Effector memory CD4-positive, alpha-beta T cell (primary cell): Measurements from ENCODE around the gene DIS3L2.
"Not testable (repeated sequence)": the region's sequence is repeated elsewhere in the genome, so short reads cannot be mapped to it uniquely, and the experiment has no call there.

Experiments used
- DNase-seq, 3 donors: peaks; one replicate each; pipeline ENCODE4 v3.0.0-alpha.2; 2020
- H3K27ac ChIP-seq: 2 replicates; pipeline ENCODE4 v1.7.0; 2013; ENCODE audit warnings: mild to moderate bottlenecking, low read length, moderate library complexity; ENCODE audit not compliant: insufficient read depth, poor library complexity, severe bottlenecking
- H3K27me3 ChIP-seq: replicated peaks from 2 replicates; pipeline ENCODE4 v1.7.0; 2013; ENCODE audit warnings: mild to moderate bottlenecking, low read length; ENCODE audit not compliant: insufficient read depth, control insufficient read depth, poor library complexity, severe bottlenecking
- H3K36me3 ChIP-seq: 2 replicates; pipeline ENCODE4 v1.7.0; 2013; ENCODE audit warnings: mild to moderate bottlenecking, low read length, moderate library complexity; ENCODE audit not compliant: control insufficient read depth, insufficient read depth
- H3K4me1 ChIP-seq: 2 replicates; pipeline ENCODE4 v1.7.0; 2013; ENCODE audit warnings: low read length, mild to moderate bottlenecking; ENCODE audit not compliant: control insufficient read depth, insufficient read depth, poor library complexity, severe bottlenecking
- H3K4me3 ChIP-seq: 2 replicates; pipeline ENCODE4 v1.7.0; 2013; ENCODE audit warnings: low read length, low read depth, mild to moderate bottlenecking; ENCODE audit not compliant: insufficient read depth, poor library complexity, severe bottlenecking
- H3K9me3 ChIP-seq: 2 replicates; pipeline ENCODE4 v1.7.0; 2013; ENCODE audit warnings: mild to moderate bottlenecking, low read length, moderate library complexity; ENCODE audit not compliant: control insufficient read depth

Gene DIS3L2

GRCh38 chr2:232377841-232378734 is 416.6 kb downstream of the DIS3L2 start:
- Histone ChIP-seq H3K9me3 (no peaks in the 10 kb centered on the region), H3K4me3 (no peak overlapping the region), H3K27ac (no peak overlapping the region), H3K4me1 (no peaks in the 10 kb centered on the region), H3K27me3 (peaks cover 2% of the 10 kb centered on the region), H3K36me3 (no peaks in the 10 kb centered on the region)
- DNase-seq, result no peak

- not testable (repeated sequence) for H3K4me1 ChIP-seq, DNase-seq, H3K27ac ChIP-seq, H3K9me3 ChIP-seq, H3K4me3 ChIP-seq, H3K36me3 ChIP-seq, H3K27me3 ChIP-seq
These were observed 417.2 kb downstream of the DIS3L2 start, which contains the start of gene ALPP for GRCh38 chr2:232378735-232379151. ALPP (plus strand) TSS chr2:232378751; CDS start chr2:232378803, 52 bp downstream.

DNA sequence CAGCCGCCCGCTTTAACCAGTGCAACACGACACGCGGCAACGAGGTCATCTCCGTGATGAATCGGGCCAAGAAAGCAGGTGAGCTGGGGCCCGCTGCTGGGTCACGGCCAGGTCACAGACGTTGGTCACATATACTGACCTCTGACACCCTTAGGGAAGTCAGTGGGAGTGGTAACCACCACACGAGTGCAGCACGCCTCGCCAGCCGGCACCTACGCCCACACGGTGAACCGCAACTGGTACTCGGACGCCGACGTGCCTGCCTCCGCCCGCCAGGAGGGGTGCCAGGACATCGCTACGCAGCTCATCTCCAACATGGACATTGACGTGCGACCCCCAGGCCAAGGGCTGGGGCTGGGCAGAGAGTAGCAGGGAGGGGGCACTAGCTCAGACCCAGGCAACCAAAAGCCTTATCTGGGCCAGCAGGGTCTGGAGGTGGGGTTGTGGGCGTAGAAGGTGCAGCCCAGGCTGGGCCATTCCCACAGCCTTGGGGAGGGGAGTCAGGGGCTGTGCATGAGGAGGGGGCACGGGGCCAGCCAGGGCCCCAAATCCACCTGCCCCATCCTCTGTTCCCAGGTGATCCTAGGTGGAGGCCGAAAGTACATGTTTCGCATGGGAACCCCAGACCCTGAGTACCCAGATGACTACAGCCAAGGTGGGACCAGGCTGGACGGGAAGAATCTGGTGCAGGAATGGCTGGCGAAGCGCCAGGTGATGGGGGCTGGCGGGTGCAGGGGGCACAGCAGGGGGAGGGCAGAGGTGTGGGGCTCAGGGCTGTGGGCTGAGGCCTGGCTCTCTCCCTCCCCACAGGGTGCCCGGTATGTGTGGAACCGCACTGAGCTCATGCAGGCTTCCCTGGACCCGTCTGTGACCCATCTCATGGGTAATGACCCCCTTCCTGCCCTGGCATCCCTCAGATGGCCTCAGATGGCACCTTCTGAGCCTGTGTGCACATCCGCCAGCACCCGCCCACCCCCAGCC is 418.4 kb downstream of the DIS3L2 start:
- H3K36me3 ChIP-seq, H3K27ac ChIP-seq, H3K27me3 ChIP-seq, H3K9me3 ChIP-seq, H3K4me3 ChIP-seq, H3K4me1 ChIP-seq, DNase-seq: not testable (repeated sequence)

- not testable (repeated sequence) for H3K4me3 ChIP-seq, H3K27me3 ChIP-seq, DNase-seq, H3K9me3 ChIP-seq, H3K36me3 ChIP-seq, H3K27ac ChIP-seq, H3K4me1 ChIP-seq
These were observed 419.9 kb downstream of the DIS3L2 start for GRCh38 chr2:232381204-232382031.

- H3K27ac ChIP-seq, result no peak overlapping the region
- DNase-seq, result no peak
- H3K36me3 ChIP-seq, result no peaks in the 10 kb centered on the region
- H3K4me1 ChIP-seq, result no peaks in the 10 kb centered on the region
- peaks cover 2% of the 10 kb centered on the region for H3K27me3 ChIP-seq
- H3K9me3 ChIP-seq, result no peaks in the 10 kb centered on the region
- no peak overlapping the region for H3K4me3 ChIP-seq
These were observed 421.1 kb downstream of the DIS3L2 start for GRCh38 chr2:232382331-232383225.

- H3K4me1 ChIP-seq, result no peaks in the 10 kb centered on the region
- no peak for DNase-seq
- H3K4me3 ChIP-seq, result no peak overlapping the region
- peaks cover 2% of the 10 kb centered on the region for H3K27me3 ChIP-seq
- H3K27ac ChIP-seq, result no peak overlapping the region
- no peaks in the 10 kb centered on the region for H3K9me3 ChIP-seq
- H3K36me3 ChIP-seq, result no peaks in the 10 kb centered on the region
These were observed 423.0 kb downstream of the DIS3L2 start for GRCh38 chr2:232384466-232384865.

DNA sequence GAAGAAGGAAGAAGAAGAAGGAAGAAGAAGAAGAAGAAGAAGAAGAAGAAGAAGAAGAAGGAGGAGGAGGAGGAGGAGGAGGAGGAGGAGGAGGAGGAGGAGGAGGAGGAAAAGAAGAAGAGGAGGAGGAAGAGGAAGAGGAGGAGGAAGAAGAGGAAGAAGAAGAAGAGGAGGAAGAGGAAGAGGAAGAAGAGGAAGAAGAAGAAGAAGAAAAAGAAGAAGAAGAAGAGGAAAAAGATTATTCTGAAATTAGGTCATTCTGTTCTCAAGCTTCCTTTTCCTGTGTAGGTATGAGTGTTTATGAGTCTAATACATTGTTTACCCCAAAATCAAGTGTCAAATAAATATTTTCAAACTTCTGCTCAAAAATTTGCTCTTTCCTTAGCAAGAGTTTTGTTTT is 423.5 kb downstream of the DIS3L2 start:
- H3K27ac ChIP-seq, H3K4me3 ChIP-seq, H3K4me1 ChIP-seq, H3K9me3 ChIP-seq, H3K27me3 ChIP-seq, H3K36me3 ChIP-seq, DNase-seq: not testable (repeated sequence)

DNA sequence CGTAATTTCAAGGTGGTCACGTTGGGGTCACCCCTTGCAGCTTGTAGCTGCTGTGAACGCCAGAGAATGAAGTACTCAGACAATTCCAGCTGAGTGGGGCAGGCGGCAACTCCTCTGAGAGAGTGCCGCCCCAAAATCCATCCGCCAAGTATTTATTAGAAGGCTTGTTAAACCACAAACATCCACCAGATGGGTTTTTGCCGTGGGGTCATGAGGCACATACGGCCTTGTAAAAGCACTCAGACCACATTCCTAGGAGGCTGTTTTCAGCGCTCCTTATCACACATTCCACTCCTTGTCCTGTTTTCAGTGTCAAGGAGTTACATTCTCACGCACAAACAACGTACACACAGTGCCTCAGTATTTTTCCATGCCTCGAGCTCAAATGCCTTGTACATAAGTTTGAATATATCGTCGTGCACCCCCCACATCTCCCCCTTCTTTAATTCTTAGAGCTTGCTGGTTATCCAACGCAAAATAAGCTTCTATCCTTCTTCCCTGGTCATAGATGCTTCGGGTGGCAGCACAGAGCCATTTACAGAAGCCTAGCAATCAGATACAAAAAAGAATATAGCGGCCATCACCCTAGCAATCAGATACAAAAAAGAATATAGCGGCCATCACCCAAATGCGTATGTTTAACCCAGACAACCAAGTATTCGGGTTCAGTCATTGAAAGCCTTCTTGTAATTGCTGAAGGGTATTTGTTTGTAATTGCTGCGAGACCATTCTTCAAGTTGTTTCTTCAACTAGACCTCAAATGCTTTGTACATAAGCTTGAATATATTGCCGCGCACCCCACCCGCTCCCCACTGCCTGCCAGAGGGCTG is 424.4 kb downstream of the DIS3L2 start:
- Histone ChIP-seq H3K27me3 (peaks cover 5% of the 10 kb centered on the region), H3K36me3 (no peaks in the 10 kb centered on the region), H3K9me3 (no peaks in the 10 kb centered on the region), H3K4me3 (no peak overlapping the region), H3K4me1 (no peaks in the 10 kb centered on the region), H3K27ac (no peak overlapping the region)
- DNase-seq, result no peak
